Peyer's patch (tissue), 4 donors: ENCODE data around the gene TMEM117. TPM values are rescaled to one million over a fixed set of nuclear protein-coding genes. Genes with fewer than 3 reads are reported as not detected.

ENCODE experiments used
- DNase-seq, 3 donors: peaks; one replicate each; pipeline ENCODE4 v3.0.0-alpha.2; 2017 to 2019
- H3K27ac ChIP-seq, 4 donors: fragments of 200-600 bp; sonication (generic); one replicate each; pipeline ENCODE4 v1.5.1; 2016 to 2019
- H3K27me3 ChIP-seq, 2 donors: fragments of 200-600 bp; sonication (generic); one replicate each; pipeline ENCODE4 v1.5.1; 2019
- H3K36me3 ChIP-seq, 3 donors: fragments of 200-600 bp; sonication (generic); one replicate each; pipeline ENCODE4 v1.5.1; 2016 to 2019
- H3K4me1 ChIP-seq, 4 donors: fragments of 200-600 bp; sonication (generic); one replicate each; pipeline ENCODE4 v1.5.1; 2016 to 2019
- H3K4me3 ChIP-seq, 4 donors: fragments of 200-600 bp; sonication (generic); 1 replicate in 3 of 4; 2 replicates in 1 of 4; pipeline ENCODE4 v1.5.1; 2016 to 2019; ENCODE audit warnings: mild to moderate bottlenecking in 1 of 4
- H3K9me3 ChIP-seq, 4 donors: fragments of 200-600 bp; sonication (generic); one replicate each; pipeline ENCODE4 v1.5.1; 2016 to 2019; ENCODE audit warnings: mild to moderate bottlenecking in 1 of 4
- CTCF ChIP-seq, 6 experiments: fragments of 450-650 bp in 4 of 6; fragments of 200-600 bp in 2 of 6; sonication (generic) in 1 of 6; IDR thresholded peaks; one replicate each; pipeline ENCODE4 v1.5.1; 2017 to 2019; ENCODE audit warnings: antibody characterized with exemption in 6 of 6, mild to moderate bottlenecking in 3 of 6, moderate library complexity in 1 of 6
- POLR2A ChIP-seq, 2 donors: fragments of 450-650 bp; IDR thresholded peaks; one replicate each; pipeline ENCODE4 v1.5.1; 2017; ENCODE audit warnings: antibody characterized with exemption in 2 of 2, mild to moderate bottlenecking in 2 of 2, moderate library complexity in 2 of 2
- total RNA-seq, 4 donors: library from RNA; depleted of rRNA; stranded (reverse); fragments of >200 nt; gene quantifications; one replicate each; pipeline ENCODE4 v1.1.0, GENCODE V29; 2016

The TMEM117 gene
- total RNA-seq, 4 donors from 2014 or later, result 10.7 to 60.1 (median 51.9) TPM

- no peak for TF ChIP-seq POLR2A (IDR thresholded peaks at IDR 0.05)
- TF ChIP-seq CTCF (IDR thresholded peaks at IDR 0.05), result no peak
- H3K4me1 ChIP-seq, result no peaks in the 10 kb centered on the region
- no peak overlapping the region for H3K4me3 ChIP-seq
- no peaks in the 10 kb centered on the region for H3K27me3 ChIP-seq
- no peaks in the 10 kb centered on the region for H3K9me3 ChIP-seq
- no peak overlapping the region for H3K27ac ChIP-seq
- no peaks in the 10 kb centered on the region for H3K36me3 ChIP-seq
- no peak for DNase-seq
Measured at GRCh38 chr12:44091948-44092606, 256.2 kb downstream of the TMEM117 start.

- Histone ChIP-seq H3K4me3 (no peak overlapping the region), H3K27ac (no peak overlapping the region), H3K36me3 (no peaks in the 10 kb centered on the region), H3K27me3 (no peaks in the 10 kb centered on the region), H3K9me3 (no peaks in the 10 kb centered on the region), H3K4me1 (no peaks in the 10 kb centered on the region)
- no peak for DNase-seq
- TF ChIP-seq POLR2A (IDR thresholded peaks at IDR 0.05) (no peak), CTCF (IDR thresholded peaks at IDR 0.05) (no peak)
Measured at GRCh38 chr12:44098786-44099185, 262.9 kb downstream of the TMEM117 start.

GRCh38 chr12:44099486-44099885 lies 263.6 kb downstream of the TMEM117 start:
- H3K4me3 ChIP-seq, result no peak overlapping the region
- no peaks in the 10 kb centered on the region for H3K9me3 ChIP-seq
- H3K27ac ChIP-seq, result no peak overlapping the region
- no peaks in the 10 kb centered on the region for H3K4me1 ChIP-seq
- no peak for DNase-seq
- no peaks in the 10 kb centered on the region for H3K27me3 ChIP-seq
- H3K36me3 ChIP-seq, result no peaks in the 10 kb centered on the region
- TF ChIP-seq POLR2A (IDR thresholded peaks at IDR 0.05) (no peak), CTCF (IDR thresholded peaks at IDR 0.05) (no peak)

- no peak for DNase-seq
- Histone ChIP-seq H3K9me3 (no peaks in the 10 kb centered on the region), H3K4me3 (no peak overlapping the region), H3K36me3 (no peaks in the 10 kb centered on the region), H3K27ac (no peak overlapping the region), H3K4me1 (no peaks in the 10 kb centered on the region), H3K27me3 (no peaks in the 10 kb centered on the region)
- TF ChIP-seq POLR2A (IDR thresholded peaks at IDR 0.05) (no peak), CTCF (IDR thresholded peaks at IDR 0.05) (no peak)
Measured at GRCh38 chr12:44100264-44100663, 264.4 kb downstream of the TMEM117 start.

GRCh38 chr12:44101475-44101874 lies 265.6 kb downstream of the TMEM117 start:
- no peak for DNase-seq
- TF ChIP-seq CTCF (IDR thresholded peaks at IDR 0.05) (no peak), POLR2A (IDR thresholded peaks at IDR 0.05) (no peak)
- Histone ChIP-seq H3K4me1 (no peaks in the 10 kb centered on the region), H3K4me3 (no peak overlapping the region), H3K36me3 (no peaks in the 10 kb centered on the region), H3K9me3 (no peaks in the 10 kb centered on the region), H3K27me3 (no peaks in the 10 kb centered on the region), H3K27ac (no peak overlapping the region)

GRCh38 chr12:44114906-44115305 lies 279.0 kb downstream of the TMEM117 start:
- H3K4me1 ChIP-seq, result no peaks in the 10 kb centered on the region
- no peaks in the 10 kb centered on the region for H3K27me3 ChIP-seq
- H3K27ac ChIP-seq, result no peak overlapping the region
- no peaks in the 10 kb centered on the region for H3K9me3 ChIP-seq
- no peak for TF ChIP-seq CTCF (IDR thresholded peaks at IDR 0.05)
- no peak for TF ChIP-seq POLR2A (IDR thresholded peaks at IDR 0.05)
- no peaks in the 10 kb centered on the region for H3K36me3 ChIP-seq
- no peak for DNase-seq
- H3K4me3 ChIP-seq, result no peak overlapping the region
